Measurements from ENCODE around the gene GOLGA2.

The GOLGA2 gene

DNA sequence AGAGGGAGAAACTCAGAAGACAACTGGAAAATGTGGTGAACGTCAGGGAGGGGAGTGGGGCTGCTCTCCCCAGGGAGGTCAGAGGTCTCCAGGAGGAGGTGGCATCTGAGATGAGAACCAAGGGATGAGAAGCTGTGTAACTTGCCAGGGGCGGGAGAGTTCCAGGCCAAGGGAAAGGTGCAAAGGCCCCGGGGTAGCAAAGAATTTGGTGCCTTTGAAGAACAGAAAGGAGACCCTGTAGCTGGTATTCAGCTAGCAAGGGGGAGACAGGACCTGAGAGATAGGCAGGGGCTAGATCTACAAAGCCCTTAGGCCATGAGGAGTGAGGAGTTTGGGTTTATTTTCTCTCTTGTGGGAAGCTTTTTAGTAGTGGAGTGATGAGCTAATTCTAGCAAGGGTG, 69.3 kb downstream of the GOLGA2 start:
- peaks cover 28% of the 10 kb centered on the region for H3K36me3 ChIP-seq (ENCODE audit: insufficient read depth, insufficient read length, low read length)
- H3K4me3 ChIP-seq (ENCODE audit: insufficient read length, low read depth), result no peak overlapping the region
- no peaks in the 10 kb centered on the region for H3K27me3 ChIP-seq (ENCODE audit: insufficient read depth, insufficient read length)
- DNase-seq (ENCODE audit: low read depth, low spot score), result no peak
- peaks cover 19% of the 10 kb centered on the region for H3K4me1 ChIP-seq (ENCODE audit: insufficient read depth, insufficient read length)
- peak overlapping the region; percentile 2 for H3K9ac ChIP-seq (ENCODE audit: insufficient read length, low read depth)
- TF ChIP-seq YY1 (IDR thresholded peaks at IDR 0.05; ENCODE audit: insufficient read depth, insufficient read length), result no peak
- no peak for TF ChIP-seq ZNF274 (IDR thresholded peaks at IDR 0.05; ENCODE audit: low read depth, low read length)
- no peak for TF ChIP-seq SUZ12 (IDR thresholded peaks at IDR 0.05; ENCODE audit: extremely low read depth, insufficient read depth, insufficient read length)
- no peaks in the 10 kb centered on the region for H3K9me3 ChIP-seq (ENCODE audit: insufficient read depth, low read length)

All from NT2/D1 (cell line).